A549 treated with AZD2906 at 1 μM for 4 hours (cell line): ENCODE measurements around the gene ANKRD17. TPM values are rescaled to one million over a fixed set of nuclear protein-coding genes. Genes with fewer than 3 reads are reported as not detected.

Source experiments
- total RNA-seq: library from RNA; stranded (reverse); fragments of 200-300 nt; extraction: Qiagen RNA extraction; gene quantifications from 5 replicates; pipeline ENCODE4 v1.2.3, GENCODE V29; 2022

The ANKRD17 gene
- 17.1 to 27.0 TPM (median 20.1 TPM) in 5 replicates for total RNA-seq

GRCh38 chr4:73258686-73259570 lies at the start of gene ANKRD17:
ANKRD17 (minus strand) TSS chr4:73258798; CDS start chr4:73258668, 130 bp downstream.

DNA sequence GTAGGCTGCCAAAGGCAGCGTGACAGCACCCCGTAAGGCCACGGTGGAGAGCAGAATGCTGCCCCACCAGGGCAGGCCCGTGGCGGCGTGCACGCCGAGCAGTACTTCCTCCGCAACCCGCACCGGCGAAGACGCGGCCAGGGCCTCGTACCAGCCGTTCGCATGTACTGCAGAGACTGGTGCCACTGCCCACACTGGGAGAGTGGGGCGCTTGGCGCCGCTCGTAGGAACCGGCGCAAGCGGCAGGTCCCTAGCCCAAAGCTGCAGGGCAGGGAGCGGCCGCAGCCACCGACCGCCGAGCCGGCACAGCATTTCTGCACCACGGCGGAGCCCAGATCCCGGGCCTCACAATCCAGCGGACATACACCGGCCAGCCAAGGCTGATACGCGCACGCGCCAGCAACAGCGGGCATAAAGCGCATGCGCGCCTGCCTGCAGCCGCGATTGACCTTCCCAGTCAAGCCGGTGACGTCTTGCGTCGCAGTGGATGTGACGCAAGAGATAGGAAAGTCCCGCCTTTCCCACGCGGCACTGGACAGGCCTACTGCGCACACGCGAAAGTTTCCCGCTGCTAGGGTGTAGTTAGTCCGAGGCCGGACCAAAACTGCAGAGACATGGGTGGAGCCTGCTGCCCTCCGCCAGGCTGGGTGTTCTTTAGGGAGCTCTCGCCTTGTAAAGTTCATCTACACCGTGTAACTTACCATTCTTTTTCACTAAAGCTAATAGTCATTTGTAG lies 189.1 kb downstream of the ANKRD17 start, which contains the start of gene COX18:
COX18 (minus strand) TSS at position 379 of the 736 bp plus-strand sequence; CDS start at position 312, 67 bp downstream.

Other genes with a start within 250 kb of the ANKRD17 start
- 6.0 to 6.3 TPM (median 6.1 TPM) in 5 replicates for gene COX18, start 189.1 kb downstream of the ANKRD17 start, total RNA-seq
- 0.16 to 1.7 TPM (median 1.5 TPM) in 3 of 5 replicates, not detected in the others for gene ALB, start 145.5 kb upstream of the ANKRD17 start, total RNA-seq
- 1.6 to 5.0 TPM (median 2.0 TPM) in 5 replicates for gene AFP, start 177.4 kb upstream of the ANKRD17 start, total RNA-seq
- not detected in 5 replicates for gene AFM, start 222.9 kb upstream of the ANKRD17 start, total RNA-seq